ENCODE data around the gene ERVFRD-1. TPM values are rescaled to one million over a fixed set of nuclear protein-coding genes. Genes with fewer than 3 reads are reported as not detected.

The ERVFRD-1 gene
- total RNA-seq, 4 donors from 2014 or later, result not detected

DNA sequence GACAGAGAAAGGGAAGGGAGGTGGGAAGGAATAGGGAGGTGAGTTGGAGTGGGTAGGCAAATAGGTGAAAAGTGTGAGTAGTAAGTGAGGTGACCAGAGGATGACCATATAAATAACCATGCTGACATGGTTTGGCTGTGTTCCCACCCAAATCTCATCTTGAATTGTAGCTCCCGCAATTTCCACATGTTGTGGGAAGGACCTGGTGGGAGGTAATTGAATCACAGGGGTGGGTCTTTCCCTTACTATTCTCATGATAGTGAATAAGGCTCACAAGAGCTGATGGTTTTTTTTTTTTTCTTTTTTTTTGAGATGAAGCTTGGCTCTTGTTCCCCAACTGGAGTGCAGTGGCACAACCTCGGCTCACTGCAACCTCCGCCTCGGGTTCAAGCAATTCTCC is 39.4 kb downstream of the ERVFRD-1 start:
- in situ Hi-C loops (cut with MboI; ENCODE audit: low sequenced_read_pairs in 4 of 4) (loop anchor here in 1 of 4 donors (5.0 to 25.0 kb wide), 2 partner anchors 120 to 585 kb away; no protein-coding TSS in a partner anchor), intact Hi-C loops (cut with DNase I; ENCODE audit: low total_unique reads) (no loop called here)
- no peaks in the 10 kb centered on the region for H3K36me3 ChIP-seq
- no peak overlapping the region for H3K4me3 ChIP-seq
- TF ChIP-seq POLR2A (IDR thresholded peaks at IDR 0.05), result no peak
- TF ChIP-seq, protein P1, sequence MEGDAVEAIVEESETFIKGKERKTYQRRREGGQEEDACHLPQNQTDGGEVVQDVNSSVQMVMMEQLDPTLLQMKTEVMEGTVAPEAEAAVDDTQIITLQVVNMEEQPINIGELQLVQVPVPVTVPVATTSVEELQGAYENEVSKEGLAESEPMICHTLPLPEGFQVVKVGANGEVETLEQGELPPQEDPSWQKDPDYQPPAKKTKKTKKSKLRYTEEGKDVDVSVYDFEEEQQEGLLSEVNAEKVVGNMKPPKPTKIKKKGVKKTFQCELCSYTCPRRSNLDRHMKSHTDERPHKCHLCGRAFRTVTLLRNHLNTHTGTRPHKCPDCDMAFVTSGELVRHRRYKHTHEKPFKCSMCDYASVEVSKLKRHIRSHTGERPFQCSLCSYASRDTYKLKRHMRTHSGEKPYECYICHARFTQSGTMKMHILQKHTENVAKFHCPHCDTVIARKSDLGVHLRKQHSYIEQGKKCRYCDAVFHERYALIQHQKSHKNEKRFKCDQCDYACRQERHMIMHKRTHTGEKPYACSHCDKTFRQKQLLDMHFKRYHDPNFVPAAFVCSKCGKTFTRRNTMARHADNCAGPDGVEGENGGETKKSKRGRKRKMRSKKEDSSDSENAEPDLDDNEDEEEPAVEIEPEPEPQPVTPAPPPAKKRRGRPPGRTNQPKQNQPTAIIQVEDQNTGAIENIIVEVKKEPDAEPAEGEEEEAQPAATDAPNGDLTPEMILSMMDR (IDR thresholded peaks at IDR 0.05 in 4 of 5, conservative IDR thresholded peaks at IDR 0.05 in 1 of 5), result no peak
- no peaks in the 10 kb centered on the region for H3K9me3 ChIP-seq
- no peak overlapping the region for H3K27ac ChIP-seq
- ATAC-seq (no peak), DNase-seq (no peak)
- H3K27me3 ChIP-seq, result no peaks in the 10 kb centered on the region
- no peaks in the 10 kb centered on the region for H3K4me1 ChIP-seq

DNA sequence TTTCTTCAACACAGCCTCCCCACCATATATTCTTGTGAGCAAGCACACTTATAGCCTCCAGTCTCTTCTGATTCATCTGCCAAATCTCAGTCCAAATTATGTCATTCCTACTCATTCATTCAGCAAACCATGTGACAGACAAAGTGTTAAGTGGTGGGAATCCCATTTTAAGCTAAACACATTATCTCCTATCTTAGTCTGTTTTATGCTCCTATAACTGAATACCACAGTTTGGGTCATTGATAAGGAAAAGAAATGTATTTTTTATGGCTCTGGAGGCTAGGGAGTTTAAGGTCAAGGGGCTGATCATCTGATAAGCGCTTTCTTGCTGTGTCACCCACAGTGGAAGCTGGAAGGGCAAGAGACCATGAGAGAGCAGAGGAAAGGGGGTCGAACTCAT is 41.8 kb downstream of the ERVFRD-1 start:
- in situ Hi-C loops (cut with MboI; ENCODE audit: low sequenced_read_pairs in 4 of 4), result loop anchor here in 1 of 4 donors (5.0 to 25.0 kb wide), 2 partner anchors 117 to 582 kb away; no protein-coding TSS in a partner anchor
- Histone ChIP-seq H3K36me3 (no peaks in the 10 kb centered on the region), H3K4me1 (no peaks in the 10 kb centered on the region), H3K9me3 (no peaks in the 10 kb centered on the region), H3K27ac (no peak overlapping the region), H3K27me3 (no peaks in the 10 kb centered on the region), H3K4me3 (no peak overlapping the region)
- ATAC-seq (no peak), DNase-seq (no peak)
- intact Hi-C loops (cut with DNase I; ENCODE audit: low total_unique reads), result loop anchor here (5.0 kb wide), 1 partner anchor 117 kb away; no protein-coding TSS in a partner anchor
- TF ChIP-seq, protein P1 (IDR thresholded peaks at IDR 0.05 in 4 of 5, conservative IDR thresholded peaks at IDR 0.05 in 1 of 5), result no peak
- TF ChIP-seq POLR2A (IDR thresholded peaks at IDR 0.05), result no peak

DNA sequence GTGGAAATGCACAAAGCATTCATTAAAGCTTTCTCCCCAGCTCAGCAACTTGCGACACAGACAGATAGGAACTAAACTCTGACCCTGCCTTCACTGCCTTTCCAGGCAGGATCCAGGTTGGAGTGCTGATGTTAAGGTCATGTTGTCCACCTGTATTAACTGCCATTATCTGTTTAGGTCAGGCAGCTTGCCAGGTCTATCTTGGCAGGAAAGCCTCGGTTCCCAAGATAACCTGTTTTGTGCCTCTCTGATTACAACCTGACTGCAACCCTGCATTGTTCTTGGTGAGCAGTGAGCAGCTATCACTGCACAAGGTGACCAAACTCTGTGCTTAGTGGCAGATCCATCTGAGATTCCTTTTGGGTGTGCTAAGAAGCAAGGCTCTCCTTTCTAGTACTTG is 44.2 kb downstream of the ERVFRD-1 start:
- Histone ChIP-seq H3K27ac (no peak overlapping the region), H3K9me3 (no peaks in the 10 kb centered on the region), H3K36me3 (no peaks in the 10 kb centered on the region), H3K27me3 (no peaks in the 10 kb centered on the region), H3K4me1 (no peaks in the 10 kb centered on the region), H3K4me3 (no peak overlapping the region)
- intact Hi-C loops (cut with DNase I; ENCODE audit: low total_unique reads) (loop anchor here (5.0 kb wide), 1 partner anchor 115 kb away; no protein-coding TSS in a partner anchor), in situ Hi-C loops (cut with MboI; ENCODE audit: low sequenced_read_pairs in 4 of 4) (loop anchor here in 1 of 4 donors (25.0 kb wide), 1 partner anchor 580 kb away; no protein-coding TSS in a partner anchor)
- TF ChIP-seq, protein P1 (IDR thresholded peaks at IDR 0.05 in 4 of 5, conservative IDR thresholded peaks at IDR 0.05 in 1 of 5), result no peak
- no peak for TF ChIP-seq POLR2A (IDR thresholded peaks at IDR 0.05)
- DNase-seq (no peak), ATAC-seq (no peak)

DNA sequence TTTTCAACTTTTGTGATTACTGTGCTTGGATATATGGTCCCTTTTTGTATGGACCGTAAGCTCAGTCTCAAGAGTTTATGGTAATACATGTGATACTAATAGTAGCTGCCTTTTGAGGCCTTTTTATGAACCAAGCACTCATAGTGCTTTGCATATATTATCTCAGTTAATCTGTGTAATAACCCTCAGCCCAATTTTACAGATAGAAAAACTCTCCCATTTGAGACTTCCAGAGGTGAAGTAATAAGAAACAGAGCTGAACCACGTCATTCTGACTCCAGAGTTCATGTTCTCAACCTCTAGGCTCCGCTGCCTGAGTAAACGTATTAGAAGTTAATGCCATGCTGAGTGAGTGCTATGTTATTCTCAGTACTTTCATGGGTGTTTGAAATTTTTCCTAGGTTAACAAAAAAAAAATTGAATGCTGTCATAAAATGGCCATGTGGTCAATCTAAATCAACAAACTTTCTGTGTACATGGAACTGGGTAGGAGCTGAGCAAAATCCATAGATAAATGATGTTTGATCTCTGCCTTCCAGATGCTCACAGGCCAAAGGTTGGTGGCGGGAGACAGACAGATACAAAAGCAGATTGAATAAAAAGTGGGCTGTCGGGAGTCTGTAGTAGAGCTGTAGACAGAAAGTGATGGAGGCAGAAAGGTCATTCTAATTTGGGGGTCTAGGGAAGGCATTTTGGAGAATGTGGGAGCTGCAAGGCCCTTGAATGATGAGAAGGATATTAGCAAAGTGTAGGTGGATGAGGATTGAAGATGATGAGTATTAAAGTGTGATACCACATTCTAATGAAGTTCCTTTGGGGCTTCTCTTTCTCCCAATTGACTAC is 44.8 kb downstream of the ERVFRD-1 start:
- Histone ChIP-seq H3K27ac (no peak overlapping the region), H3K4me1 (no peaks in the 10 kb centered on the region), H3K9me3 (no peaks in the 10 kb centered on the region), H3K36me3 (no peaks in the 10 kb centered on the region), H3K27me3 (no peaks in the 10 kb centered on the region), H3K4me3 (no peak overlapping the region)
- ATAC-seq (no peak), DNase-seq (no peak)
- intact Hi-C loops (cut with DNase I; ENCODE audit: low total_unique reads) (loop anchor here (5.0 kb wide), 1 partner anchor 114 kb away; no protein-coding TSS in a partner anchor), in situ Hi-C loops (cut with MboI; ENCODE audit: low sequenced_read_pairs in 4 of 4) (loop anchor here in 1 of 4 donors (25.0 kb wide), 1 partner anchor 579 kb away; no protein-coding TSS in a partner anchor)
- TF ChIP-seq, protein P1 (IDR thresholded peaks at IDR 0.05 in 4 of 5, conservative IDR thresholded peaks at IDR 0.05 in 1 of 5), result no peak
- no peak for TF ChIP-seq POLR2A (IDR thresholded peaks at IDR 0.05)

Measured in gastrocnemius medialis (tissue), 4 donors.